ENCODE results near the gene RIN1. TPM values are rescaled to one million over a fixed set of nuclear protein-coding genes. Genes with fewer than 3 reads are reported as not detected.
"Not testable (repeated sequence)": the region's sequence is repeated elsewhere in the genome, so short reads cannot be mapped to it uniquely, and the experiment has no call there.

Gene RIN1
- polyA plus RNA-seq, 3 donors, result 6.1 to 15.4 (median 7.6) TPM

- not testable (repeated sequence) for H2AFZ ChIP-seq (ENCODE audit: insufficient read depth, low read depth, low read length, poor library complexity, severe bottlenecking)
Observed at GRCh38 chr11:66373690-66374287, 37.6 kb upstream of the RIN1 start.

GRCh38 chr11:66373265-66373664 is 37.0 kb upstream of the RIN1 start:
- H3K4me2 ChIP-seq (replicated peaks; ENCODE audit: extremely low read depth, low read length, poor library complexity, severe bottlenecking), result no peak overlapping the region
- Mint-ChIP-seq H3K4me3 (peak overlapping the region in 1 of 2 donors; percentile 64), H3K27me3 (ENCODE audit: low read depth in 3 of 3) (peaks cover 29 to 49% (median 35%) of the 10 kb centered on the region in 3 donors), H3K27ac (no peak overlapping the region), H3K36me3 (peaks cover 0 to 3% of the 10 kb centered on the region in 2 donors), H3K4me1 (peaks cover 12% of the 10 kb centered on the region), H3K9me3 (peaks cover 0 to 11% (median 2%) of the 10 kb centered on the region in 7 donors)
- TF ChIP-seq CTCF (IDR thresholded peaks at IDR 0.05), result no peak
- no peaks in the 10 kb centered on the region for H4K20me1 ChIP-seq (ENCODE audit: insufficient read depth, low read length)
- peaks cover 10 to 40% of the 10 kb centered on the region in 2 donors for H3K27me3 ChIP-seq (ENCODE audit: control insufficient read depth in 2 of 2, insufficient read depth in 2 of 2, low read length in 2 of 2)
- H3K4me3 ChIP-seq (replicated peaks in 1 of 3; ENCODE audit: low read depth in 2 of 3, low read length in 3 of 3), result no peak overlapping the region
- H3K36me3 ChIP-seq (replicated peaks in 1 of 2; ENCODE audit: control insufficient read depth in 1 of 2, insufficient read depth in 2 of 2, low read length in 2 of 2), result no peaks in the 10 kb centered on the region
- intact Hi-C loops (cut with micrococcal nuclease), result no loop called here
- 100% methylated on average over 1 of the region's 5 CpGs for WGBS (ENCODE audit: insufficient coverage)
- H2AFZ ChIP-seq (ENCODE audit: insufficient read depth, low read depth, low read length, poor library complexity, severe bottlenecking), result no peak overlapping the region
- H3K9me3 ChIP-seq (replicated peaks in 1 of 2; ENCODE audit: control insufficient read depth in 1 of 2, insufficient read depth in 1 of 2, low read length in 2 of 2), result no peaks in the 10 kb centered on the region
- H3K4me1 ChIP-seq (ENCODE audit: control insufficient read depth in 1 of 2, insufficient read depth in 2 of 2, low read length in 2 of 2), result peaks cover 17 to 20% of the 10 kb centered on the region in 2 donors
- H3K9ac ChIP-seq (ENCODE audit: insufficient read depth, low read length, poor library complexity, severe bottlenecking), result no peak overlapping the region
- H3K27ac ChIP-seq (ENCODE audit: low read depth in 1 of 2, low read length in 2 of 2), result no peak overlapping the region
- H3K79me2 ChIP-seq (ENCODE audit: insufficient read depth, low read length), result no peaks in the 10 kb centered on the region
- no peak for DNase-seq

More at GRCh38 chr11:66373690-66374287, 37.6 kb upstream of the RIN1 start:
- H3K4me3 ChIP-seq (replicated peaks in 1 of 3; ENCODE audit: low read depth in 2 of 3, low read length in 3 of 3); H3K9me3 ChIP-seq (replicated peaks in 1 of 2; ENCODE audit: control insufficient read depth in 1 of 2, insufficient read depth in 1 of 2, low read length in 2 of 2); H3K4me2 ChIP-seq (replicated peaks; ENCODE audit: extremely low read depth, low read length, poor library complexity, severe bottlenecking); H3K27ac Mint-ChIP-seq; H3K36me3 Mint-ChIP-seq; H3K79me2 ChIP-seq (ENCODE audit: insufficient read depth, low read length); H3K36me3 ChIP-seq (replicated peaks in 1 of 2; ENCODE audit: control insufficient read depth in 1 of 2, insufficient read depth in 2 of 2, low read length in 2 of 2); H3K27ac ChIP-seq (ENCODE audit: low read depth in 1 of 2, low read length in 2 of 2); intact Hi-C loops (cut with micrococcal nuclease); H4K20me1 ChIP-seq (ENCODE audit: insufficient read depth, low read length); H3K9ac ChIP-seq (ENCODE audit: insufficient read depth, low read length, poor library complexity, severe bottlenecking); DNase-seq: not testable (repeated sequence)
- peaks cover 29 to 49% (median 35%) of the 10 kb centered on the region in 3 donors for H3K27me3 Mint-ChIP-seq (ENCODE audit: low read depth in 3 of 3)
- H3K9me3 Mint-ChIP-seq, result peaks cover 0 to 11% (median 2%) of the 10 kb centered on the region in 7 donors
- peaks cover 17 to 20% of the 10 kb centered on the region in 2 donors for H3K4me1 ChIP-seq (ENCODE audit: control insufficient read depth in 1 of 2, insufficient read depth in 2 of 2, low read length in 2 of 2)
- H3K4me1 Mint-ChIP-seq, result peaks cover 12% of the 10 kb centered on the region
- peaks cover 10 to 40% of the 10 kb centered on the region in 2 donors for H3K27me3 ChIP-seq (ENCODE audit: control insufficient read depth in 2 of 2, insufficient read depth in 2 of 2, low read length in 2 of 2)
- H3K4me3 Mint-ChIP-seq, result peak overlapping the region in 1 of 2 donors; percentile 30
- 93% methylated on average over 4 of the region's 9 CpGs for WGBS (ENCODE audit: insufficient coverage)

All from CD14-positive monocyte (primary cell).